Measurements from ENCODE around the gene CDH13.

Gene CDH13

DNA sequence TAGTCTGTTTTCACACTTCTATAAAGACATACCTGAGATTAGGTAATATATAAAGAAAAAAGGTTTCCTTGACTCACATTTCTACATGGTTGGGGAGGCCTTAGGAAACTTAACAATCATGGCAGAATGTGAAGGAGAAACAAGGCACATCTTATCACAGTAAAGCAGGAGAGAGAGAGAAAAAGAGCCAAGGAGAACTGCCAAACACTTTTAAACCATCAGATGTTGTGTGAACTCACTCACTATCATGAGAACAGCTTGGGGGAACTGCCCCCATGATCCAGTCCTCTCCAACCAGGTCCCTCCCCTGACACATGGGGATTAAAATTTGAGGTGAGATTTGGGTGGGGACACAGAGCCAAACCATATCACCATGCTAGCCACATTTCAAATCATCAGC is 547.9 kb downstream of the CDH13 start:
- H2BK15ac ChIP-seq (ENCODE audit: low read depth, poor library complexity, severe bottlenecking) = no peak overlapping the region
- no peak overlapping the region for H2BK12ac ChIP-seq (ENCODE audit: low read length in 2 of 2)
- H3K4me2 ChIP-seq (ENCODE audit: low read length, poor library complexity, severe bottlenecking) = no peak overlapping the region
- no peak overlapping the region for H3K4ac ChIP-seq (ENCODE audit: low read depth in 1 of 2, low read length in 2 of 2)
- H3K27me3 ChIP-seq (ENCODE audit: control insufficient read depth in 1 of 2, insufficient read depth in 1 of 2, low read length in 2 of 2) = no peaks in the 10 kb centered on the region
- H3K9ac ChIP-seq (ENCODE audit: low read length) = no peak overlapping the region
- no peak overlapping the region for H4K8ac ChIP-seq (ENCODE audit: low read length)
- no peak overlapping the region for H3K14ac ChIP-seq (ENCODE audit: low read length in 2 of 2)
- H3K23ac ChIP-seq (ENCODE audit: low read length in 2 of 2) = no peak overlapping the region
- H2BK5ac ChIP-seq (ENCODE audit: low read depth, low read length, poor library complexity, severe bottlenecking) = no peak overlapping the region
- no peak overlapping the region for H3K4me3 ChIP-seq (ENCODE audit: insufficient read depth in 1 of 2, low read depth in 1 of 2, low read length in 2 of 2)
- H4K91ac ChIP-seq (ENCODE audit: low read length) = no peak overlapping the region
- no peaks in the 10 kb centered on the region for H3K4me1 ChIP-seq (ENCODE audit: control insufficient read depth, insufficient read depth, low read depth, low read length)
- no peak for DNase-seq
- no peak overlapping the region for H2AFZ ChIP-seq (ENCODE audit: low read depth, low read length)
- no peak overlapping the region for H3K18ac ChIP-seq (ENCODE audit: low read depth in 1 of 2, low read length in 2 of 2)
- no peaks in the 10 kb centered on the region for H3K9me3 ChIP-seq (ENCODE audit: control insufficient read depth, low read length)
- no peak overlapping the region for H3K27ac ChIP-seq (ENCODE audit: low read length, poor library complexity, severe bottlenecking)
- peaks cover 2% of the 10 kb centered on the region for H3K79me1 ChIP-seq (replicated peaks; ENCODE audit: low read length, poor library complexity, severe bottlenecking)
- no peak overlapping the region for H2BK120ac ChIP-seq (ENCODE audit: low read depth, low read length)
- H3K36me3 ChIP-seq (ENCODE audit: control insufficient read depth in 1 of 2, insufficient read depth in 2 of 2, low read depth in 1 of 2, low read length in 2 of 2) = no peaks in the 10 kb centered on the region
- H2AK5ac ChIP-seq (ENCODE audit: low read length, severe bottlenecking) = no peak overlapping the region

DNA sequence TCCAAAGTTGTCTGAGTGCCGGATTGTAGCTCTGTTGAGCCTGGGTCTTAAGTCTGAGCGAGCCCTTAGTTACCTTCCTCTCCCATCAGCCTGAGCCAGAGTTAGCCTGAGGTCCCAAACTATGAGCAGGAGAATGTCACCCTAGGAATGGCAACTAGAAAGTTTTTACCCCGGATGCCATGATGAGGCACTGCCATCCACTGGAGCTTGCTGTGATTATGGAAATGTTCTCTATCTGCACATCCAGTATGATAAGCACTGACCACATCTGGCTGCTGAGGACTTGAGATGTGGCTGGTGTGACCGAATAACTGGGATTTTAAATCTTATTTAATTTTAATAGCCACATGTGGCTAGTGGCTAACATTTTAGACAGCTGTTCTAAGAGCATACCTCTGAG is 550.0 kb downstream of the CDH13 start:
- WGBS = 98% methylated on average over 3 of the region's 4 CpGs
- H3K9ac ChIP-seq (ENCODE audit: low read length) = no peak overlapping the region

DNA sequence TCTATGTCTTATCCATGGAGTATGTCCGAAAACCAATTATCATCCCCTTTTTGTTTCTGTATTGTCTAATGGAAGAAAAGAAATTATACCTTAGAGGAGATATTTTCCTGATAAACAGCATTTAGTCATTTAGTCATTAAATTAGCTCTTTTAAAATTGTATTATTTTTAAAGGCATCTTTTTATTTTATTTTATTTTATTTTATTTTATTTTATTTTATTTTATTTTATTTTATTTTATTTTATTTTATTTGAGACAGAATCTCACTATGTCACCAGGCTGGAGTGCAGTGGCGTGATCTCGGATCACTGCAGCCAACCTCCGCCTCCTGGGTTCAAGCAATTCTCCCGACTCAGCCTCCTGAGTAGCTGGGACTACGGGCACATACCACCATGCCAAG is 559.1 kb downstream of the CDH13 start:
- DNase-seq = no peak
- peaks cover 6% of the 10 kb centered on the region for H3K79me1 ChIP-seq (replicated peaks; ENCODE audit: low read length, poor library complexity, severe bottlenecking)
- no peak overlapping the region for H3K27ac ChIP-seq (ENCODE audit: low read length, poor library complexity, severe bottlenecking)
- no peak overlapping the region for H3K4me2 ChIP-seq (ENCODE audit: low read length, poor library complexity, severe bottlenecking)
- H2AK5ac ChIP-seq (ENCODE audit: low read length, severe bottlenecking) = no peak overlapping the region
- H2BK5ac ChIP-seq (ENCODE audit: low read depth, low read length, poor library complexity, severe bottlenecking) = no peak overlapping the region
- H3K23ac ChIP-seq (ENCODE audit: low read length in 2 of 2) = no peak overlapping the region
- H3K36me3 ChIP-seq (ENCODE audit: control insufficient read depth in 1 of 2, insufficient read depth in 2 of 2, low read depth in 1 of 2, low read length in 2 of 2) = no peaks in the 10 kb centered on the region
- H2AFZ ChIP-seq (ENCODE audit: low read depth, low read length) = no peak overlapping the region
- H3K4me3 ChIP-seq (ENCODE audit: insufficient read depth in 1 of 2, low read depth in 1 of 2, low read length in 2 of 2) = no peak overlapping the region
- H3K27me3 ChIP-seq (ENCODE audit: control insufficient read depth in 1 of 2, insufficient read depth in 1 of 2, low read length in 2 of 2) = no peaks in the 10 kb centered on the region
- whole genome bisulfite sequencing = 100% methylated on average over 5 of the region's 6 CpGs
- no peak overlapping the region for H4K91ac ChIP-seq (ENCODE audit: low read length)
- H2BK120ac ChIP-seq (ENCODE audit: low read depth, low read length) = no peak overlapping the region
- no peak overlapping the region for H3K9ac ChIP-seq (ENCODE audit: low read length)
- H2BK12ac ChIP-seq (ENCODE audit: low read length in 2 of 2) = no peak overlapping the region
- H3K4me1 ChIP-seq (ENCODE audit: control insufficient read depth, insufficient read depth, low read depth, low read length) = peaks cover 3% of the 10 kb centered on the region
- H2BK15ac ChIP-seq (ENCODE audit: low read depth, poor library complexity, severe bottlenecking) = no peak overlapping the region
- no peak overlapping the region for H3K14ac ChIP-seq (ENCODE audit: low read length in 2 of 2)
- no peaks in the 10 kb centered on the region for H3K9me3 ChIP-seq (ENCODE audit: control insufficient read depth, low read length)
- H3K18ac ChIP-seq (ENCODE audit: low read depth in 1 of 2, low read length in 2 of 2) = no peak overlapping the region
- H3K4ac ChIP-seq (ENCODE audit: low read depth in 1 of 2, low read length in 2 of 2) = no peak overlapping the region
- no peak overlapping the region for H4K8ac ChIP-seq (ENCODE audit: low read length)

More for the DNA sequence above, 550.0 kb downstream of the CDH13 start:
- Histone ChIP-seq H3K27ac (ENCODE audit: low read length, poor library complexity, severe bottlenecking) (no peak overlapping the region), H3K23ac (ENCODE audit: low read length in 2 of 2) (no peak overlapping the region), H2BK5ac (ENCODE audit: low read depth, low read length, poor library complexity, severe bottlenecking) (no peak overlapping the region), H3K36me3 (ENCODE audit: control insufficient read depth in 1 of 2, insufficient read depth in 2 of 2, low read depth in 1 of 2, low read length in 2 of 2) (no peaks in the 10 kb centered on the region), H4K91ac (ENCODE audit: low read length) (no peak overlapping the region), H3K79me1 (replicated peaks; ENCODE audit: low read length, poor library complexity, severe bottlenecking) (peaks cover 2% of the 10 kb centered on the region), H2AK5ac (ENCODE audit: low read length, severe bottlenecking) (no peak overlapping the region), H3K4me3 (ENCODE audit: insufficient read depth in 1 of 2, low read depth in 1 of 2, low read length in 2 of 2) (no peak overlapping the region), H2BK12ac (ENCODE audit: low read length in 2 of 2) (no peak overlapping the region), H3K9me3 (ENCODE audit: control insufficient read depth, low read length) (no peaks in the 10 kb centered on the region), H3K18ac (ENCODE audit: low read depth in 1 of 2, low read length in 2 of 2) (no peak overlapping the region), H2BK120ac (ENCODE audit: low read depth, low read length) (no peak overlapping the region), H3K27me3 (ENCODE audit: control insufficient read depth in 1 of 2, insufficient read depth in 1 of 2, low read length in 2 of 2) (no peaks in the 10 kb centered on the region), H3K4ac (ENCODE audit: low read depth in 1 of 2, low read length in 2 of 2) (no peak overlapping the region), H2BK15ac (ENCODE audit: low read depth, poor library complexity, severe bottlenecking) (no peak overlapping the region), H4K8ac (ENCODE audit: low read length) (no peak overlapping the region), H3K4me1 (ENCODE audit: control insufficient read depth, insufficient read depth, low read depth, low read length) (no peaks in the 10 kb centered on the region), H3K4me2 (ENCODE audit: low read length, poor library complexity, severe bottlenecking) (no peak overlapping the region), H2AFZ (ENCODE audit: low read depth, low read length) (no peak overlapping the region), H3K14ac (ENCODE audit: low read length in 2 of 2) (no peak overlapping the region)
- no peak for DNase-seq

DNA sequence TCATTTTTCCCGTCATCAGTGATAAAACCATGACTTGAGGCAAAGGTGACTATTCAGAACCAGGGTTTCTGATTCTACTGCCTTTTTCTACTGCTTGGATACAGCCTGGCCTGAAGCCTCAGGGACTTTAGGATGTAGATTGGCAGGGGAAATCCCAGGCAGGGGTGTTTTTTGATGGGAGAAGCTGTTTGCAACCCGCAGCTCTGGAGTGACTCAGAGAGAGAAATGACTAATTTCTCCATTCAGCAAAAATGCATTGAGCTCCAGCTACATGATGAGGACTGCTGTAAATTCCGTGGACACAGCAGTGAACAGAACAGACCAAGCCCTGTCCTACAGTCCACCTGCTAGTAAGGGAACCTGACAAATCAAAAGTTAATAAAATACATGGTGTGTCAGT is 560.6 kb downstream of the CDH13 start:
- no peak overlapping the region for H2BK5ac ChIP-seq (ENCODE audit: low read depth, low read length, poor library complexity, severe bottlenecking)
- no peak overlapping the region for H3K4me3 ChIP-seq (ENCODE audit: insufficient read depth in 1 of 2, low read depth in 1 of 2, low read length in 2 of 2)
- H3K9me3 ChIP-seq (ENCODE audit: control insufficient read depth, low read length) = no peaks in the 10 kb centered on the region
- H4K91ac ChIP-seq (ENCODE audit: low read length) = no peak overlapping the region
- H3K14ac ChIP-seq (ENCODE audit: low read length in 2 of 2) = no peak overlapping the region
- H2AK5ac ChIP-seq (ENCODE audit: low read length, severe bottlenecking) = no peak overlapping the region
- peaks cover 3% of the 10 kb centered on the region for H3K4me1 ChIP-seq (ENCODE audit: control insufficient read depth, insufficient read depth, low read depth, low read length)
- H4K8ac ChIP-seq (ENCODE audit: low read length) = no peak overlapping the region
- no peak overlapping the region for H3K4me2 ChIP-seq (ENCODE audit: low read length, poor library complexity, severe bottlenecking)
- H3K9ac ChIP-seq (ENCODE audit: low read length) = no peak overlapping the region
- no peak overlapping the region for H2BK12ac ChIP-seq (ENCODE audit: low read length in 2 of 2)
- H2AFZ ChIP-seq (ENCODE audit: low read depth, low read length) = no peak overlapping the region
- no peak overlapping the region for H3K18ac ChIP-seq (ENCODE audit: low read depth in 1 of 2, low read length in 2 of 2)
- H3K23ac ChIP-seq (ENCODE audit: low read length in 2 of 2) = no peak overlapping the region
- no peak overlapping the region for H3K27ac ChIP-seq (ENCODE audit: low read length, poor library complexity, severe bottlenecking)
- no peak overlapping the region for H3K4ac ChIP-seq (ENCODE audit: low read depth in 1 of 2, low read length in 2 of 2)
- no peaks in the 10 kb centered on the region for H3K27me3 ChIP-seq (ENCODE audit: control insufficient read depth in 1 of 2, insufficient read depth in 1 of 2, low read length in 2 of 2)
- DNase-seq = peak; percentile 75
- H3K36me3 ChIP-seq (ENCODE audit: control insufficient read depth in 1 of 2, insufficient read depth in 2 of 2, low read depth in 1 of 2, low read length in 2 of 2) = no peaks in the 10 kb centered on the region
- no peak overlapping the region for H2BK120ac ChIP-seq (ENCODE audit: low read depth, low read length)
- no peak overlapping the region for H2BK15ac ChIP-seq (ENCODE audit: low read depth, poor library complexity, severe bottlenecking)
- H3K79me1 ChIP-seq (replicated peaks; ENCODE audit: low read length, poor library complexity, severe bottlenecking) = peaks cover 6% of the 10 kb centered on the region
- WGBS = 40% methylated on average over 3 of the region's 3 CpGs
